Measurements from ENCODE around the gene NRXN3.

- TF ChIP-seq EZH2phosphoT487 (IDR thresholded peaks at IDR 0.05; ENCODE audit: low read depth, severe bottlenecking, unreplicated experiment) (no peak), CTCF (IDR thresholded peaks at IDR 0.05; ENCODE audit: poor library complexity) (no peak), EZH2 (IDR thresholded peaks at IDR 0.05; ENCODE audit: borderline replicate concordance) (no peak)
Observed at GRCh38 chr14:79649856-79650255, 1479.7 kb downstream of the NRXN3 start.
